Stomach smooth muscle (tissue), 2 donors: ENCODE measurements around the gene CFAP20DC.
"Not testable (repeated sequence)": the region's sequence is repeated elsewhere in the genome, so short reads cannot be mapped to it uniquely, and the experiment has no call there.

Source experiments
- H3K27ac ChIP-seq: one replicate; pipeline ENCODE4 v1.7.0; 2013; ENCODE audit warnings: mild to moderate bottlenecking, low read length, inconsistent platforms
- H3K27me3 ChIP-seq, 2 donors: one replicate each; pipeline ENCODE4 v1.7.0; 2013; ENCODE audit warnings: low read length in 2 of 2; ENCODE audit not compliant: insufficient read depth in 2 of 2, control insufficient read depth in 1 of 2
- H3K36me3 ChIP-seq, 2 donors: one replicate each; pipeline ENCODE4 v1.7.0; 2013; ENCODE audit warnings: low read length in 2 of 2; ENCODE audit not compliant: control insufficient read depth in 2 of 2, insufficient read depth in 2 of 2
- H3K4me1 ChIP-seq: one replicate; pipeline ENCODE4 v1.7.0; 2013; ENCODE audit warnings: low read length; ENCODE audit not compliant: control insufficient read depth, insufficient read depth
- H3K4me3 ChIP-seq, 2 donors: one replicate each; pipeline ENCODE4 v1.7.0; 2013; ENCODE audit warnings: low read length in 2 of 2
- H3K9ac ChIP-seq, 2 donors: one replicate each; pipeline ENCODE4 v1.7.0; 2013; ENCODE audit warnings: low read length in 2 of 2, mild to moderate bottlenecking in 1 of 2
- H3K9me3 ChIP-seq, 2 donors: one replicate each; pipeline ENCODE4 v1.7.0; 2013; ENCODE audit warnings: low read length in 2 of 2; ENCODE audit not compliant: control insufficient read depth in 2 of 2
- donor health status: healthy.
- donor health status: Pancreatic carcinoma.

CFAP20DC gene

GRCh38 chr3:58924578-58924977 is 125.2 kb downstream of the CFAP20DC start:
- Histone ChIP-seq H3K9me3 (no peaks in the 10 kb centered on the region), H3K36me3 (no peaks in the 10 kb centered on the region), H3K27me3 (no peaks in the 10 kb centered on the region), H3K27ac (no peak overlapping the region), H3K4me3 (no peak overlapping the region), H3K4me1 (no peaks in the 10 kb centered on the region), H3K9ac (no peak overlapping the region)

- Histone ChIP-seq H3K36me3 (no peaks in the 10 kb centered on the region), H3K27me3 (no peaks in the 10 kb centered on the region), H3K9ac (no peak overlapping the region), H3K4me3 (no peak overlapping the region), H3K4me1 (no peaks in the 10 kb centered on the region), H3K9me3 (no peaks in the 10 kb centered on the region), H3K27ac (no peak overlapping the region)
Observed at GRCh38 chr3:58900386-58900785, 149.4 kb downstream of the CFAP20DC start.

GRCh38 chr3:58899953-58900298 is 149.9 kb downstream of the CFAP20DC start:
- Histone ChIP-seq H3K27me3 (no peaks in the 10 kb centered on the region), H3K27ac (no peak overlapping the region), H3K4me3 (no peak overlapping the region), H3K36me3 (no peaks in the 10 kb centered on the region), H3K9me3 (no peaks in the 10 kb centered on the region), H3K4me1 (no peaks in the 10 kb centered on the region), H3K9ac (no peak overlapping the region)

GRCh38 chr3:58899159-58899952 is 150.5 kb downstream of the CFAP20DC start:
- H3K4me1 ChIP-seq, result no peaks in the 10 kb centered on the region
- no peaks in the 10 kb centered on the region for H3K9me3 ChIP-seq
- H3K36me3 ChIP-seq, result no peaks in the 10 kb centered on the region
- no peak overlapping the region for H3K27ac ChIP-seq
- H3K27me3 ChIP-seq, result no peaks in the 10 kb centered on the region
- no peak overlapping the region for H3K9ac ChIP-seq
- H3K4me3 ChIP-seq, result no peak overlapping the region

GRCh38 chr3:58898513-58898912 is 151.3 kb downstream of the CFAP20DC start:
- H3K27ac ChIP-seq, result no peak overlapping the region

GRCh38 chr3:58897646-58898045 is 152.2 kb downstream of the CFAP20DC start:
- no peak overlapping the region for H3K27ac ChIP-seq
- no peaks in the 10 kb centered on the region for H3K4me1 ChIP-seq
- no peaks in the 10 kb centered on the region for H3K36me3 ChIP-seq
- no peaks in the 10 kb centered on the region for H3K9me3 ChIP-seq
- H3K4me3 ChIP-seq, result no peak overlapping the region
- H3K27me3 ChIP-seq, result no peaks in the 10 kb centered on the region
- no peak overlapping the region for H3K9ac ChIP-seq

More at GRCh38 chr3:58898513-58898912, 151.3 kb downstream of the CFAP20DC start:
- no peak overlapping the region for H3K4me3 ChIP-seq
- no peaks in the 10 kb centered on the region for H3K27me3 ChIP-seq
- no peaks in the 10 kb centered on the region for H3K4me1 ChIP-seq
- no peaks in the 10 kb centered on the region for H3K9me3 ChIP-seq
- no peak overlapping the region for H3K9ac ChIP-seq
- H3K36me3 ChIP-seq, result no peaks in the 10 kb centered on the region

GRCh38 chr3:58895678-58896077 is 154.1 kb downstream of the CFAP20DC start:
- H3K9me3 ChIP-seq, result not testable (repeated sequence)

GRCh38 chr3:58892526-58892925 is 157.3 kb downstream of the CFAP20DC start:
- H3K9ac ChIP-seq, H3K27ac ChIP-seq, H3K9me3 ChIP-seq, H3K4me3 ChIP-seq, H3K27me3 ChIP-seq, H3K36me3 ChIP-seq, H3K4me1 ChIP-seq: not testable (repeated sequence)

More at GRCh38 chr3:58895678-58896077, 154.1 kb downstream of the CFAP20DC start:
- H3K9ac ChIP-seq, H3K4me3 ChIP-seq, H3K4me1 ChIP-seq, H3K27ac ChIP-seq, H3K36me3 ChIP-seq, H3K27me3 ChIP-seq: not testable (repeated sequence)

- H3K27me3 ChIP-seq, result no peaks in the 10 kb centered on the region
- H3K9ac ChIP-seq, result no peak overlapping the region
- no peak overlapping the region for H3K4me3 ChIP-seq
- H3K4me1 ChIP-seq, result no peaks in the 10 kb centered on the region
- no peaks in the 10 kb centered on the region for H3K9me3 ChIP-seq
- no peaks in the 10 kb centered on the region for H3K36me3 ChIP-seq
- no peak overlapping the region for H3K27ac ChIP-seq
Observed at GRCh38 chr3:58888087-58888486, 161.7 kb downstream of the CFAP20DC start.

GRCh38 chr3:58884453-58884852 is 165.4 kb downstream of the CFAP20DC start:
- H3K27me3 ChIP-seq, result no peaks in the 10 kb centered on the region
- H3K9me3 ChIP-seq, result no peaks in the 10 kb centered on the region
- no peak overlapping the region for H3K9ac ChIP-seq
- no peak overlapping the region for H3K4me3 ChIP-seq
- H3K36me3 ChIP-seq, result no peaks in the 10 kb centered on the region
- no peak overlapping the region for H3K27ac ChIP-seq
- H3K4me1 ChIP-seq, result no peaks in the 10 kb centered on the region

GRCh38 chr3:58880182-58880581 is 169.6 kb downstream of the CFAP20DC start:
- H3K36me3 ChIP-seq, result no peaks in the 10 kb centered on the region
- H3K4me1 ChIP-seq, result no peaks in the 10 kb centered on the region
- H3K9ac ChIP-seq, result no peak overlapping the region
- H3K27ac ChIP-seq, result no peak overlapping the region
- no peaks in the 10 kb centered on the region for H3K9me3 ChIP-seq
- no peak overlapping the region for H3K4me3 ChIP-seq
- H3K27me3 ChIP-seq, result no peaks in the 10 kb centered on the region
